Liver (tissue), 9 donors: ENCODE results near the gene TSPAN16. TPM values are rescaled to one million over a fixed set of nuclear protein-coding genes. Genes with fewer than 3 reads are reported as not detected.

Experiments
- DNase-seq: peaks from one replicate; pipeline ENCODE4 v3.0.0-alpha.2; 2017; ENCODE audit warnings: low spot score
- H3K27ac ChIP-seq, 2 donors: one replicate each; pipeline ENCODE4 v1.7.0; 2013; ENCODE audit warnings: inconsistent platforms in 2 of 2, low read length in 2 of 2, control low read depth in 1 of 2, low read depth in 1 of 2, mild to moderate bottlenecking in 1 of 2
- H3K27me3 ChIP-seq, 4 donors: one replicate each; pipeline versions ENCODE4 v1.6.1 to v1.7.0; 2013; ENCODE audit warnings: low read length in 3 of 4, inconsistent platforms in 1 of 4, mild to moderate bottlenecking in 1 of 4, moderate library complexity in 1 of 4; ENCODE audit not compliant: control insufficient read depth in 4 of 4, insufficient read depth in 4 of 4
- H3K36me3 ChIP-seq, 4 donors: one replicate each; pipeline versions ENCODE4 v1.6.1 to v1.7.0; 2013; ENCODE audit warnings: low read length in 3 of 4, mild to moderate bottlenecking in 3 of 4, low read depth in 1 of 4, moderate library complexity in 1 of 4; ENCODE audit not compliant: control insufficient read depth in 4 of 4, insufficient read depth in 3 of 4
- H3K4me1 ChIP-seq, 4 donors: one replicate each; pipeline versions ENCODE4 v1.6.1 to v1.7.0; 2013; ENCODE audit warnings: low read length in 3 of 4, mild to moderate bottlenecking in 3 of 4, moderate library complexity in 1 of 4; ENCODE audit not compliant: control insufficient read depth in 4 of 4, insufficient read depth in 4 of 4
- H3K4me3 ChIP-seq, 3 donors: one replicate each; pipeline versions ENCODE4 v1.6.1 to v1.7.0; 2013; ENCODE audit warnings: low read length in 3 of 3, control low read depth in 1 of 3, low read depth in 1 of 3, mild to moderate bottlenecking in 1 of 3
- H3K9ac ChIP-seq, 2 donors: one replicate each; pipeline ENCODE4 v1.7.0; 2013; ENCODE audit warnings: low read length in 2 of 2, mild to moderate bottlenecking in 2 of 2, moderate library complexity in 2 of 2, control low read depth in 1 of 2, low read depth in 1 of 2
- H3K9me3 ChIP-seq, 4 donors: one replicate each; pipeline versions ENCODE4 v1.6.1 to v1.7.0; 2013; ENCODE audit warnings: low read length in 3 of 4; ENCODE audit not compliant: control insufficient read depth in 4 of 4
- EGR1 ChIP-seq, 2 donors: IDR thresholded peaks; 2 replicates each; pipeline ENCODE4 v1.6.1; 2016 to 2018; ENCODE audit warnings: antibody characterized with exemption in 2 of 2, low read depth in 2 of 2
- FOXA2 ChIP-seq: IDR thresholded peaks from 2 replicates; pipeline ENCODE4 v1.6.1; 2016; ENCODE audit warnings: antibody characterized with exemption
- GABPA ChIP-seq, 2 donors: IDR thresholded peaks in 1 of 2; conservative IDR thresholded peaks in 1 of 2; 2 replicates each; pipeline ENCODE4 v1.6.1; 2016; ENCODE audit warnings: antibody characterized with exemption in 2 of 2, mild to moderate bottlenecking in 1 of 2, moderate library complexity in 1 of 2
- HNF4A ChIP-seq, 2 donors: conservative IDR thresholded peaks; 2 replicates each; pipeline ENCODE4 v1.6.1; 2016; ENCODE audit warnings: antibody characterized with exemption in 2 of 2, mild to moderate bottlenecking in 2 of 2
- HNF4G ChIP-seq: IDR thresholded peaks from 2 replicates; pipeline ENCODE4 v1.6.1; 2016; ENCODE audit warnings: antibody characterized with exemption
- JUND ChIP-seq, 2 donors: IDR thresholded peaks; 2 replicates each; pipeline ENCODE4 v1.6.1; 2016; ENCODE audit warnings: antibody characterized with exemption in 2 of 2
- NR2F2 ChIP-seq: IDR thresholded peaks from 2 replicates; pipeline ENCODE4 v1.6.1; 2016; ENCODE audit warnings: antibody characterized with exemption
- RAD21 ChIP-seq, 2 donors: IDR thresholded peaks; 2 replicates each; pipeline ENCODE4 v1.6.1; 2016; ENCODE audit warnings: antibody characterized with exemption in 2 of 2, mild to moderate bottlenecking in 2 of 2
- RXRA ChIP-seq, 2 donors: IDR thresholded peaks; 2 replicates each; pipeline ENCODE4 v1.6.1; 2017 to 2018; ENCODE audit warnings: antibody characterized with exemption in 2 of 2, mild to moderate bottlenecking in 1 of 2
- SP1 ChIP-seq: IDR thresholded peaks from 2 replicates; pipeline ENCODE4 v1.6.1; 2018; ENCODE audit warnings: antibody characterized with exemption, mild to moderate bottlenecking
- TAF1 ChIP-seq: conservative IDR thresholded peaks from 2 replicates; pipeline ENCODE4 v1.6.1; 2016; ENCODE audit warnings: antibody characterized with exemption, mild to moderate bottlenecking
- WGBS: extraction: QIAGEN DNeasy Blood & Tissue Kit; methylation state at CpG from one replicate; pipeline ENCODE4 v1.1.7; 2013; 5-methylcytosine and 5-hydroxymethylcytosine counted together
- polyA plus RNA-seq, 2 donors: library from polyadenylated mRNA; stranded (reverse) in 1 of 2; unstranded in 1 of 2; fragments of 200-250 nt in 1 of 2; fragments of >200 nt in 1 of 2; fragmentation: Nextera tagmentation in 1 of 2; extraction: Ambion mirVana in 1 of 2; gene quantifications; one replicate each; pipeline versions ENCODE4 v1.2.1 to v1.2.3, GENCODE V29; 2013 to 2015
- total RNA-seq, 2 donors: library from RNA; depleted of rRNA; stranded (reverse); fragments of >200 nt; gene quantifications; one replicate each; pipeline ENCODE4 v1.2.3, GENCODE V29; 2014
- TF ChIP-seq, protein P1 (sequence below): IDR thresholded peaks from 2 replicates; pipeline ENCODE4 v1.6.1; 2016; ENCODE audit warnings: antibody characterized with exemption, mild to moderate bottlenecking
- TF ChIP-seq, protein P2 (sequence below): fragments of 150-350 bp; IDR thresholded peaks from 2 replicates; pipeline ENCODE4 v1.5.1; 2017; ENCODE audit warnings: improper control_type of control experiment, low read depth, low read length; ENCODE audit not compliant: missing input control
- TF ChIP-seq, protein P3 (sequence below): IDR thresholded peaks from 2 replicates; pipeline ENCODE4 v1.6.1; 2016; ENCODE audit warnings: antibody characterized with exemption
- TF ChIP-seq, protein P4 (sequence below): IDR thresholded peaks from 2 replicates; pipeline ENCODE4 v1.6.1; 2016; ENCODE audit warnings: antibody characterized with exemption
- TF ChIP-seq, protein P5 (sequence below): IDR thresholded peaks from 2 replicates; pipeline ENCODE4 v1.6.1; 2016; ENCODE audit warnings: antibody characterized with exemption
- donor health status: healthy.
- donor health status: healthy.
- donor health status: healthy.
- donor health status: healthy.
- donor health status: healthy.

TSPAN16 gene
- total and polyA plus RNA-seq, 4 donors = not detected

DNA sequence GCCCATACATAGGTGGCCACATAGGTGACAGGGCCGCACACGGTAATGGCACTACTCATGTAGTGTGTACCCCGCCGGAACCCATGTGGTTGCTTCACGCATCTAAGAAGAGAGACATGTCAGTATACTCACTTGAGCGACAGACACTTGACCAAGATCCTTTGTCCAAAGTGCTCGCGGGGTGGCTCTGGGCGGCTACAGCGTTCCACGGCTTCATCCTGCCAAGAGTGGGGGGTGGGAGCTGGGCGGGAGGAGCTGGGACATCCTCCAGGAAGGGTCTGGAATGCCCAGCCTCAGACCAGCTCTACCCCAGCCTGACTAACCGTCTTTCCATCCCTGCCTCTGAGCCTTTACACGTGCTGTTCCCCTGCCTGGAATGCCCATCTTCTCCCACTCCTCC, 48.0 kb upstream of the TSPAN16 start:
- Histone ChIP-seq H3K9ac (no peak overlapping the region), H3K27ac (peak overlapping the region; percentile 40 to 72), H3K4me1 (peaks cover 0 to 11% (median 4%) of the 10 kb centered on the region in 4 donors), H3K9me3 (no peaks in the 10 kb centered on the region), H3K27me3 (no peaks in the 10 kb centered on the region), H3K36me3 (no peaks in the 10 kb centered on the region), H3K4me3 (no peak overlapping the region)
- DNase-seq = no peak
- no peak for TF ChIP-seq HNF4A (conservative IDR thresholded peaks at IDR 0.05)
- no peak for TF ChIP-seq RXRA (IDR thresholded peaks at IDR 0.05)
- no peak for TF ChIP-seq HNF4G
- TF ChIP-seq RAD21 (IDR thresholded peaks at IDR 0.05) = no peak
- TF ChIP-seq GABPA (IDR thresholded peaks at IDR 0.05 in 1 of 2, conservative IDR thresholded peaks at IDR 0.05 in 1 of 2) = no peak
- TF ChIP-seq, protein P1, sequence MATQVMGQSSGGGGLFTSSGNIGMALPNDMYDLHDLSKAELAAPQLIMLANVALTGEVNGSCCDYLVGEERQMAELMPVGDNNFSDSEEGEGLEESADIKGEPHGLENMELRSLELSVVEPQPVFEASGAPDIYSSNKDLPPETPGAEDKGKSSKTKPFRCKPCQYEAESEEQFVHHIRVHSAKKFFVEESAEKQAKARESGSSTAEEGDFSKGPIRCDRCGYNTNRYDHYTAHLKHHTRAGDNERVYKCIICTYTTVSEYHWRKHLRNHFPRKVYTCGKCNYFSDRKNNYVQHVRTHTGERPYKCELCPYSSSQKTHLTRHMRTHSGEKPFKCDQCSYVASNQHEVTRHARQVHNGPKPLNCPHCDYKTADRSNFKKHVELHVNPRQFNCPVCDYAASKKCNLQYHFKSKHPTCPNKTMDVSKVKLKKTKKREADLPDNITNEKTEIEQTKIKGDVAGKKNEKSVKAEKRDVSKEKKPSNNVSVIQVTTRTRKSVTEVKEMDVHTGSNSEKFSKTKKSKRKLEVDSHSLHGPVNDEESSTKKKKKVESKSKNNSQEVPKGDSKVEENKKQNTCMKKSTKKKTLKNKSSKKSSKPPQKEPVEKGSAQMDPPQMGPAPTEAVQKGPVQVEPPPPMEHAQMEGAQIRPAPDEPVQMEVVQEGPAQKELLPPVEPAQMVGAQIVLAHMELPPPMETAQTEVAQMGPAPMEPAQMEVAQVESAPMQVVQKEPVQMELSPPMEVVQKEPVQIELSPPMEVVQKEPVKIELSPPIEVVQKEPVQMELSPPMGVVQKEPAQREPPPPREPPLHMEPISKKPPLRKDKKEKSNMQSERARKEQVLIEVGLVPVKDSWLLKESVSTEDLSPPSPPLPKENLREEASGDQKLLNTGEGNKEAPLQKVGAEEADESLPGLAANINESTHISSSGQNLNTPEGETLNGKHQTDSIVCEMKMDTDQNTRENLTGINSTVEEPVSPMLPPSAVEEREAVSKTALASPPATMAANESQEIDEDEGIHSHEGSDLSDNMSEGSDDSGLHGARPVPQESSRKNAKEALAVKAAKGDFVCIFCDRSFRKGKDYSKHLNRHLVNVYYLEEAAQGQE = no peak
- no peak for TF ChIP-seq SP1
- TF ChIP-seq EGR1 (IDR thresholded peaks at IDR 0.05; ENCODE audit: low read depth in 2 of 2) = no peak
- TF ChIP-seq, protein P2, sequence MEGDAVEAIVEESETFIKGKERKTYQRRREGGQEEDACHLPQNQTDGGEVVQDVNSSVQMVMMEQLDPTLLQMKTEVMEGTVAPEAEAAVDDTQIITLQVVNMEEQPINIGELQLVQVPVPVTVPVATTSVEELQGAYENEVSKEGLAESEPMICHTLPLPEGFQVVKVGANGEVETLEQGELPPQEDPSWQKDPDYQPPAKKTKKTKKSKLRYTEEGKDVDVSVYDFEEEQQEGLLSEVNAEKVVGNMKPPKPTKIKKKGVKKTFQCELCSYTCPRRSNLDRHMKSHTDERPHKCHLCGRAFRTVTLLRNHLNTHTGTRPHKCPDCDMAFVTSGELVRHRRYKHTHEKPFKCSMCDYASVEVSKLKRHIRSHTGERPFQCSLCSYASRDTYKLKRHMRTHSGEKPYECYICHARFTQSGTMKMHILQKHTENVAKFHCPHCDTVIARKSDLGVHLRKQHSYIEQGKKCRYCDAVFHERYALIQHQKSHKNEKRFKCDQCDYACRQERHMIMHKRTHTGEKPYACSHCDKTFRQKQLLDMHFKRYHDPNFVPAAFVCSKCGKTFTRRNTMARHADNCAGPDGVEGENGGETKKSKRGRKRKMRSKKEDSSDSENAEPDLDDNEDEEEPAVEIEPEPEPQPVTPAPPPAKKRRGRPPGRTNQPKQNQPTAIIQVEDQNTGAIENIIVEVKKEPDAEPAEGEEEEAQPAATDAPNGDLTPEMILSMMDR = no peak
- no peak for TF ChIP-seq NR2F2
- TF ChIP-seq, protein P3, sequence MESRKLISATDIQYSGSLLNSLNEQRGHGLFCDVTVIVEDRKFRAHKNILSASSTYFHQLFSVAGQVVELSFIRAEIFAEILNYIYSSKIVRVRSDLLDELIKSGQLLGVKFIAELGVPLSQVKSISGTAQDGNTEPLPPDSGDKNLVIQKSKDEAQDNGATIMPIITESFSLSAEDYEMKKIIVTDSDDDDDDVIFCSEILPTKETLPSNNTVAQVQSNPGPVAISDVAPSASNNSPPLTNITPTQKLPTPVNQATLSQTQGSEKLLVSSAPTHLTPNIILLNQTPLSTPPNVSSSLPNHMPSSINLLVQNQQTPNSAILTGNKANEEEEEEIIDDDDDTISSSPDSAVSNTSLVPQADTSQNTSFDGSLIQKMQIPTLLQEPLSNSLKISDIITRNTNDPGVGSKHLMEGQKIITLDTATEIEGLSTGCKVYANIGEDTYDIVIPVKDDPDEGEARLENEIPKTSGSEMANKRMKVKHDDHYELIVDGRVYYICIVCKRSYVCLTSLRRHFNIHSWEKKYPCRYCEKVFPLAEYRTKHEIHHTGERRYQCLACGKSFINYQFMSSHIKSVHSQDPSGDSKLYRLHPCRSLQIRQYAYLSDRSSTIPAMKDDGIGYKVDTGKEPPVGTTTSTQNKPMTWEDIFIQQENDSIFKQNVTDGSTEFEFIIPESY = no peak
- no peak for TF ChIP-seq FOXA2
- no peak for TF ChIP-seq JUND (IDR thresholded peaks at IDR 0.05)
- TF ChIP-seq, protein P4, sequence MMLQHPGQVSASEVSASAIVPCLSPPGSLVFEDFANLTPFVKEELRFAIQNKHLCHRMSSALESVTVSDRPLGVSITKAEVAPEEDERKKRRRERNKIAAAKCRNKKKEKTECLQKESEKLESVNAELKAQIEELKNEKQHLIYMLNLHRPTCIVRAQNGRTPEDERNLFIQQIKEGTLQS = no peak
- WGBS = 73% methylated on average over 14 of the region's 14 CpGs

DNA sequence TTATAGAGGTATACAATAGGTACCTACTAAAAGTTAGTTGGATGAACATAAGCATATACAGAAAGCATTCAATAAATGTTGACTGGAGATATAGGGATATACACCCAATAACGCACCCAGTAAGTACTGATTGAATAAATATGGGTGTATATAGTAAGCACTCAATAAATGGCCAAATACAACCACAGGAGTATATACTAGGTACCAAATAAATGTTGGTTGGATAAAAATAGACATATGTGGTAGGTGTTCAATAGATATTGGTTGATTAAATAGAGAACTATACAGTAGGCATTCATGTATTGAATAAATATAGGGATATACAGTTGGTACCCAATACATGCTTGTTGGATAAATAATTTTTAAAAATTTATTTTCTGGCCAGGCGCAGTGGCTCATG, 47.1 kb upstream of the TSPAN16 start:
- no peaks in the 10 kb centered on the region for H3K27me3 ChIP-seq
- DNase-seq = no peak
- H3K27ac ChIP-seq = peak overlapping the region in 1 of 2 donors; percentile 20
- TF ChIP-seq TAF1 (no peak), FOXA2 (no peak)
- TF ChIP-seq, protein P5, sequence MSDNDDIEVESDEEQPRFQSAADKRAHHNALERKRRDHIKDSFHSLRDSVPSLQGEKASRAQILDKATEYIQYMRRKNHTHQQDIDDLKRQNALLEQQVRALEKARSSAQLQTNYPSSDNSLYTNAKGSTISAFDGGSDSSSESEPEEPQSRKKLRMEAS = no peak
- TF ChIP-seq, protein P1 = no peak
- no peak overlapping the region for H3K4me3 ChIP-seq
- H3K9me3 ChIP-seq = no peaks in the 10 kb centered on the region
- H3K4me1 ChIP-seq = peaks cover 0 to 5% (median 0%) of the 10 kb centered on the region in 4 donors
- WGBS = 94% methylated on average over 2 of the region's 2 CpGs
- no peak overlapping the region for H3K9ac ChIP-seq
- H3K36me3 ChIP-seq = no peaks in the 10 kb centered on the region
